Gastrocnemius medialis (tissue), 4 donors: Measurements from ENCODE around the gene TTPAL.

Experiments used
- POLR2A ChIP-seq, 2 donors: fragments of 450-650 bp; IDR thresholded peaks; one replicate each; pipeline ENCODE4 v1.6.1; 2017; ENCODE audit warnings: antibody characterized with exemption in 2 of 2, mild to moderate bottlenecking in 2 of 2, moderate library complexity in 2 of 2
- TF ChIP-seq, protein P1 (sequence below), 5 experiments: fragments of 450-650 bp in 3 of 5; fragments of 200-600 bp in 2 of 5; sonication (generic) in 2 of 5; IDR thresholded peaks in 4 of 5; conservative IDR thresholded peaks in 1 of 5; 1 replicate in 4 of 5; 2 replicates in 1 of 5; pipeline ENCODE4 v1.5.1; 2016 to 2019; ENCODE audit warnings: antibody characterized with exemption in 5 of 5, mild to moderate bottlenecking in 3 of 5, moderate library complexity in 3 of 5

DNA sequence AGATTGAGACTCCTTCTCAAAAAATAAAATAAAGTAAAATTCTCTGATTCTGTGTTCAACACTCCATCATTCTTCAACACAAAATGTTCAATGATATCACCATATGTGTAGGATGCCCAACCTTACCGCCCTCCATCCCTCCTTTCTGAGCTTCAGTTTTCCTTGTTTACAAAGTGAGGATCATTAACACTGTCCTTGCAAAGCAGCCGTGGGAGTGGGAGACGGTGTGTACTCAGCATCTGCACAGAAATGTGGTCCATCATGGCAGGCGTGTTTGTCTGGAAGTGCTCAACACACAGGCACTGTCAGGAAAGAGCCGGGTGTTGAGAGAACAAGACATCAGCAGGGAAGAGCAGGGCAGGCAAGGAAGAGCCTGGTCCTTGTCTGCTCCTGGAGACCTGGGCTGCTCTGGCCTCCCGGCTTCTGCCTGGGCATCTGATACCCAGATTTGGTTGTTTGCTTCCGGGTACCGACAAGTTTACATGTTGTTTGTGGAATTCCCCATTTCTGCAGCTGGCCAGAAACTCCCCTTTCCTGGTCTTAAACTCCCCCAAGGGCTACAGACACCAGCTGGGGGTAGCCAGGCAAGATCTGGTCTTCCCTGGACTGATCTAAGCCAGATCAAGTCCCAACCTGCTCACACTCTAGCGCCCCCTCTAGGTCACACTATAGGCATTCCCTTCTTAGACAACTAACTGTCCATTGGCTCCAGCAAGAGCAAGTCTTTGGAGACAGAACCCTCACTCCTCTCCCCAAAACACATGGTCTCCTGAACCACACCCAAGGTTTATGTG, 26.7 kb upstream of the TTPAL start:
- TF ChIP-seq, protein P1, sequence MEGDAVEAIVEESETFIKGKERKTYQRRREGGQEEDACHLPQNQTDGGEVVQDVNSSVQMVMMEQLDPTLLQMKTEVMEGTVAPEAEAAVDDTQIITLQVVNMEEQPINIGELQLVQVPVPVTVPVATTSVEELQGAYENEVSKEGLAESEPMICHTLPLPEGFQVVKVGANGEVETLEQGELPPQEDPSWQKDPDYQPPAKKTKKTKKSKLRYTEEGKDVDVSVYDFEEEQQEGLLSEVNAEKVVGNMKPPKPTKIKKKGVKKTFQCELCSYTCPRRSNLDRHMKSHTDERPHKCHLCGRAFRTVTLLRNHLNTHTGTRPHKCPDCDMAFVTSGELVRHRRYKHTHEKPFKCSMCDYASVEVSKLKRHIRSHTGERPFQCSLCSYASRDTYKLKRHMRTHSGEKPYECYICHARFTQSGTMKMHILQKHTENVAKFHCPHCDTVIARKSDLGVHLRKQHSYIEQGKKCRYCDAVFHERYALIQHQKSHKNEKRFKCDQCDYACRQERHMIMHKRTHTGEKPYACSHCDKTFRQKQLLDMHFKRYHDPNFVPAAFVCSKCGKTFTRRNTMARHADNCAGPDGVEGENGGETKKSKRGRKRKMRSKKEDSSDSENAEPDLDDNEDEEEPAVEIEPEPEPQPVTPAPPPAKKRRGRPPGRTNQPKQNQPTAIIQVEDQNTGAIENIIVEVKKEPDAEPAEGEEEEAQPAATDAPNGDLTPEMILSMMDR (IDR thresholded peaks at IDR 0.05 in 4 of 5, conservative IDR thresholded peaks at IDR 0.05 in 1 of 5), result no peak
- no peak for TF ChIP-seq POLR2A (IDR thresholded peaks at IDR 0.05)
